KOPT-K1 (cell line): Measurements from ENCODE around the gene SYT7.

Experiments used
- H3K27ac ChIP-seq: fragments of 200-600 bp; sonication (generic); 2 replicates; pipeline ENCODE4 v1.5.1; 2016; ENCODE audit warnings: antibody characterized with exemption, mild to moderate bottlenecking, low read depth, low read length; ENCODE audit not compliant: poor library complexity, severe bottlenecking
- H3K36me3 ChIP-seq: fragments of 200-600 bp; sonication (generic); 2 replicates; pipeline ENCODE4 v1.5.1; 2017; ENCODE audit warnings: antibody characterized with exemption, mild to moderate bottlenecking, low read length, moderate library complexity; ENCODE audit not compliant: insufficient read depth
- H3K9me3 ChIP-seq: fragments of 200-600 bp; sonication (generic); 2 replicates; pipeline ENCODE4 v1.5.1; 2017; ENCODE audit warnings: antibody characterized with exemption, low read length, mild to moderate bottlenecking; ENCODE audit not compliant: insufficient read depth, poor library complexity, severe bottlenecking

The SYT7 gene

GRCh38 chr11:61578819-61579675, 1.8 kb downstream of the SYT7 start:
- no peaks in the 10 kb centered on the region for H3K36me3 ChIP-seq
- no peaks in the 10 kb centered on the region for H3K9me3 ChIP-seq
- H3K27ac ChIP-seq = no peak overlapping the region

- Histone ChIP-seq H3K9me3 (no peaks in the 10 kb centered on the region), H3K27ac (no peak overlapping the region), H3K36me3 (no peaks in the 10 kb centered on the region)
Observed at GRCh38 chr11:61577383-61578118, 3.3 kb downstream of the SYT7 start.

- no peaks in the 10 kb centered on the region for H3K9me3 ChIP-seq
- no peaks in the 10 kb centered on the region for H3K36me3 ChIP-seq
- H3K27ac ChIP-seq = no peak overlapping the region
Observed at GRCh38 chr11:61575886-61576861, 4.7 kb downstream of the SYT7 start.

DNA sequence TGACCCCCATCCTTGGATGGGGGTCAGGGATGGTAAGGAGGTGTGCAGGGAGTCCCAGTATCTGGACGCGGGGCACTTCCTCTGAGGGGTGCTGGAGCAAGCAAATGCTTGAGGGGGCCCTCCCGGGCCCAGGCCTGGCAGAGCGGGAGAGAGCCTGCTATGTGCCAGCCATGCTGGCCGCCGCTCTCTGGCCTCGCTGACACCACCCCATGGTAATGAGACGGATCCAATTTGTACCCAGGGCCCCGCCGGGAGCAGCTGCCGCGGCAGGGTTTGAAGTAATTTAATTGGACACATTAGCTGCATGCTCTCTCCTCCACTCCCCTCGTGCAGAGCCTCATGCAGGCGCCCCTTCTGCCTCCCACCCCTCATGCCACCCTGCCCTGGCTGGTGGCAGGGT, 6.3 kb downstream of the SYT7 start:
- H3K9me3 ChIP-seq = no peaks in the 10 kb centered on the region
- no peak overlapping the region for H3K27ac ChIP-seq
- H3K36me3 ChIP-seq = no peaks in the 10 kb centered on the region

- no peaks in the 10 kb centered on the region for H3K9me3 ChIP-seq
- H3K36me3 ChIP-seq = no peaks in the 10 kb centered on the region
- no peak overlapping the region for H3K27ac ChIP-seq
Observed at GRCh38 chr11:61572913-61573312, 8.0 kb downstream of the SYT7 start.

- Histone ChIP-seq H3K27ac (no peak overlapping the region), H3K36me3 (no peaks in the 10 kb centered on the region), H3K9me3 (no peaks in the 10 kb centered on the region)
Observed at GRCh38 chr11:61571869-61572268, 9.0 kb downstream of the SYT7 start.

- Histone ChIP-seq H3K9me3 (no peaks in the 10 kb centered on the region), H3K36me3 (no peaks in the 10 kb centered on the region), H3K27ac (no peak overlapping the region)
Observed at GRCh38 chr11:61571337-61571736, 9.5 kb downstream of the SYT7 start.

- H3K27ac ChIP-seq = no peak overlapping the region
- H3K36me3 ChIP-seq = no peaks in the 10 kb centered on the region
- no peaks in the 10 kb centered on the region for H3K9me3 ChIP-seq
Observed at GRCh38 chr11:61569701-61570100, 11.2 kb downstream of the SYT7 start.

- H3K9me3 ChIP-seq = no peaks in the 10 kb centered on the region
- H3K36me3 ChIP-seq = no peaks in the 10 kb centered on the region
- no peak overlapping the region for H3K27ac ChIP-seq
Observed at GRCh38 chr11:61569018-61569417, 11.9 kb downstream of the SYT7 start.

DNA sequence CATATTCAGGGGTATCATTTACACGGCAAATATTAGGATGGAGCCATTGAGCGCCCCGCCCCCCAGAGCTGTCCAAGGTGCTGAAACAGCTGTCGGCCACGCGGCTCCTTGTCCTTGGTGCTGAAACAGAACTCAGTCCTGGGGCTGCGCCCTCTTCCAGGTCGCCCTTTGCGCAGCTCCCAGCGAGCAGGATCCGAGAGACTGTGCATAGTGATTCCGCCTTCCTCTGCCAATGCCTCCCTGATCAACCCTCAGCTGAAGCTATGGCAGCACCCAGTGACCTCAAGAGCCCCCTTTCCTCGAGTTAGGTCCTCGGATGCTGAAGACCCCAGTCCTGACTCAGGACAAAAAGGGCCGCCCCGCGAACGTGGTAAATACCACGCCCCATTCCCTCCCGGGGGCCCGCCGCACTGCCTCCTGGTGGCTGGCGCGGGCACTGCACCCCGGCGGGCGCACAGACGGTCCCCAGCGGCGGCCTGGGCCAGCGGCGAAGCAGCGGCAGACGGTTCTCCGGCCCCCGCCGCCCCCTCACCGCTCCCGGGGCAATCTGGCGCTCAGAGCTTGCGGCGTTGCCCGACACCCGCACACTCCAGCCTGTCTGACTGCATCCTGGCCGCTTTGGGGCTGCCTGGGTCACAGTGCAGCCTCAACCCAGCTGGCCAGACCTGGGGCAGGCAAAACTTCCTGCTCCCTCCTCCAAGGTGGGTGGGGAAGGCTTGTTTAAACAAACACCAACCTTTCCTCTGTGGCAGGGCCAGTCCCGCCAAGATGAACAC, 13.4 kb downstream of the SYT7 start:
- Histone ChIP-seq H3K36me3 (no peaks in the 10 kb centered on the region), H3K27ac (no peak overlapping the region), H3K9me3 (no peaks in the 10 kb centered on the region)

DNA sequence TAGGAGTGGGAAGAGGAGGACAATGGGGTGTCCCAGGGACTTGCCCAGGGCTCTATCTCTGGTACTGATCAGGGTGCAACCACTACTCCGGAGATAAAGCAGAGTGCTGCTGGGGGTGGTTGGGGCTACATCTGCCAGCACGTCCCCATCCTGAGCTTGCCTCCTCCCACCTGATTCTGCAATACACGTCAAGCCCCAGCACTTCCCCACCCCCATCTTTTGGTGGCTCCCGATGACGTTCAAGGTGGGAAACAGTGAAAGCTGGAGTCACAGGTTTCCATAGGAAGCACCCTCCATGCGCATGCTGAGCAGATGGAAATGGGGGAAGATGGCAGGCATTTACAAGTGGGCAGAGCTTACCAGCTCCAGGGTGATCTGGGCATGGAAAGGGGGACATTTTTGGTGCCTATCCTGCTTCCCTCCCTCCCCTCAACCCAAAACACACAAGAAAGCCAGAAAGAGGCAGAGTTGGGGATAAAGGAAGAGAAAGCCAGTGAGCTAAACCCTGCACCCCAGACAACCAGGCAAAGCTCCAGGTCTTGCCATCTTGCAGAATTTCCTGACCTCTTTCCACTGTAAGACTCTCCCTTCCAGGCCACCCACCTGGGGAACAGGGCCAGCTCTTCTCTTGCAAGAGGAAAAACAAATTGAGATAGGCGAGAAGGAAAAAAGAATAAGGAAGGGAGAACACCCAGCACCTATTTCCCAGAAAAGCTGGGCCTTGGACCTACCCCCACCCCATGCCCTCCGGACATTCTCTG, 15.8 kb downstream of the SYT7 start:
- Histone ChIP-seq H3K9me3 (no peaks in the 10 kb centered on the region), H3K27ac (no peak overlapping the region), H3K36me3 (no peaks in the 10 kb centered on the region)

DNA sequence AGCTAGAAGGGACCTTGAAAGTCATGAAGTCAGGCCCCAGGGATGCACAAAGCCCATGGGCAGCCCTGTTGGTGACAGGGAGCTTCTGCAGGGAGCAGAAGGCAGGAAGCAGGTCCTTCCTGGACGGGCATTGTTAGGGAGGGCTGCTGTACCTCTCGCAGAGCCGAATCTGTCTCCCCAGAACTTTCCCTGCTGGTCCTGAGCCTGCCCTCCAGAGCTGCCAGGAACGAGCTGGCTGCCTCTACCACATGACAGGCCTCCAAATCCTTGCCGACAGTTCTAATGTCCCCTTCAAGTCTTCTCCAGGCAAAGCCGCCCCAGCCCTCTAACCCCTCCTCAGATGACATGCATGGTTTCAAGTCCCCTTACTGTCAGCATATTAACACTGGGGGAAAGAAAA, 20.1 kb downstream of the SYT7 start:
- no peak overlapping the region for H3K27ac ChIP-seq
- H3K9me3 ChIP-seq = no peaks in the 10 kb centered on the region
- H3K36me3 ChIP-seq = no peaks in the 10 kb centered on the region

DNA sequence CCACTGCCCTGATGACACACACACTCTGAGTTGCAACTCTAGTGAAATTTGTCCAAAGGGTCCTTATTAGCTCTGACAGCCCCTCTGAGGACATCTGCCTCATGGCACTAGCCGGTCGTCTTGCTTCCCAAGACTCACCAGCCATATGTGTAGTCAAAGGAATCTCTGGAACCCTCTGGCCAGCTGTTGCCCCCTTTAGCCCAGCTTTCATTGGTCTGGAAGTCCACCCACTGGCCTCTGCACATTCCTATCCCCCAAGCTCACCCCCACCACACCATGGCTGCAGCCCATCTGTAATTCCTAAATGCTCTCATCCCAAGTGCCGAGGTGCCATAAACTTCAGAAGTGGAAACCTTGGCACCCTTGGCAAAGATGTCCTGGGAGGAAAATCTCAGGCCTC, 24.3 kb downstream of the SYT7 start:
- no peak overlapping the region for H3K27ac ChIP-seq
- H3K36me3 ChIP-seq = no peaks in the 10 kb centered on the region
- H3K9me3 ChIP-seq = no peaks in the 10 kb centered on the region

GRCh38 chr11:61555978-61556377, 24.9 kb downstream of the SYT7 start:
- no peak overlapping the region for H3K27ac ChIP-seq
- H3K36me3 ChIP-seq = no peaks in the 10 kb centered on the region
- H3K9me3 ChIP-seq = no peaks in the 10 kb centered on the region
